WERI-Rb-1 (cell line): ENCODE results near the gene FOXP4.

Source experiments
- DNase-seq: peaks from one replicate; pipeline ENCODE4 v3.0.0-alpha.2; 2020
- H3K27ac ChIP-seq: fragments of 250-450 bp; sonication (Bioruptor Pico); 2 replicates; pipeline ENCODE4 v1.5.1; 2020; ENCODE audit warnings: mild to moderate bottlenecking, moderate library complexity
- H3K27me3 ChIP-seq: fragments of 250-450 bp; sonication (Bioruptor Pico); 2 replicates; pipeline ENCODE4 v1.5.1; 2021; ENCODE audit warnings: mild to moderate bottlenecking, low read depth, moderate library complexity; ENCODE audit not compliant: insufficient read depth, severe bottlenecking
- H3K36me3 ChIP-seq: fragments of 250-450 bp; sonication (Bioruptor Pico); 2 replicates; pipeline ENCODE4 v1.5.1; 2020; ENCODE audit warnings: mild to moderate bottlenecking, moderate library complexity
- H3K4me3 ChIP-seq: 2 replicates; pipeline ENCODE4 v1.5.1; 2011; ENCODE audit warnings: low read depth, mild to moderate bottlenecking, control low read depth, low read length
- H3K9me3 ChIP-seq: fragments of 250-450 bp; sonication (Bioruptor Pico); 2 replicates; pipeline ENCODE4 v1.5.1; 2021; ENCODE audit warnings: mild to moderate bottlenecking, moderate library complexity; ENCODE audit not compliant: severe bottlenecking
- TF ChIP-seq, protein P1 (sequence below): IDR thresholded peaks from 2 replicates; pipeline ENCODE4 v1.5.1; 2011; ENCODE audit warnings: low read depth, mild to moderate bottlenecking, control low read depth, inconsistent platforms, low read length

The FOXP4 gene

DNA sequence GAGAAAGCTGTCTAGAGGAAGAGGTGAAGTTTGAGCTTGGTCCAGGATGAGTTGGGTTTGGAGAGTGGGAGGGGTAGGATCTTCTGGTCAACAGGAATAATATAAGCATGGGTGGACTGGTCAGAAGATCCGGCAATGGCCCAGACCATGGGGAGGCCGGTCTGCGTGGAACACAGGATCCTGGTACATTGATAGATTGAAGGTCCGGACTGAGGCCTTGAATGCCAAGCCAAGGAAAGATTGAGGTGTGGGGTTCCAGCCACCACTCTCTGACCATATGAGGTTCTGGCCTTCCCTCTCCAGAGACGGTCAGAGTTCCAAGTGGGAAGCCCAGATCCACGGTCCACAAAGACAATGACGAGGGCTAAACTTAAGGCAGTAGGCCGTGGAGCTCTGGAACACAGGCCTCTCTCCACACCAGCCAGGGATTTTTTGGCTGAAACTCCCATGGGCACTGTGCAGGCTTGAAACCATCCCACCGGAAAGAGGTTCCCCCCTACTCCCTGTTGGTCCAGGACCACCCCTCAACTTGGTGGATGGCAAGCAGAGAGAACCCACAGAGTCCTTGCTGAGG is 95.3 kb downstream of the FOXP4 start:
- Histone ChIP-seq H3K4me3 (no peak overlapping the region), H3K9me3 (no peaks in the 10 kb centered on the region), H3K27me3 (no peaks in the 10 kb centered on the region), H3K36me3 (peaks cover 36% of the 10 kb centered on the region), H3K27ac (peak overlapping the region; percentile 94)
- TF ChIP-seq, protein P1, sequence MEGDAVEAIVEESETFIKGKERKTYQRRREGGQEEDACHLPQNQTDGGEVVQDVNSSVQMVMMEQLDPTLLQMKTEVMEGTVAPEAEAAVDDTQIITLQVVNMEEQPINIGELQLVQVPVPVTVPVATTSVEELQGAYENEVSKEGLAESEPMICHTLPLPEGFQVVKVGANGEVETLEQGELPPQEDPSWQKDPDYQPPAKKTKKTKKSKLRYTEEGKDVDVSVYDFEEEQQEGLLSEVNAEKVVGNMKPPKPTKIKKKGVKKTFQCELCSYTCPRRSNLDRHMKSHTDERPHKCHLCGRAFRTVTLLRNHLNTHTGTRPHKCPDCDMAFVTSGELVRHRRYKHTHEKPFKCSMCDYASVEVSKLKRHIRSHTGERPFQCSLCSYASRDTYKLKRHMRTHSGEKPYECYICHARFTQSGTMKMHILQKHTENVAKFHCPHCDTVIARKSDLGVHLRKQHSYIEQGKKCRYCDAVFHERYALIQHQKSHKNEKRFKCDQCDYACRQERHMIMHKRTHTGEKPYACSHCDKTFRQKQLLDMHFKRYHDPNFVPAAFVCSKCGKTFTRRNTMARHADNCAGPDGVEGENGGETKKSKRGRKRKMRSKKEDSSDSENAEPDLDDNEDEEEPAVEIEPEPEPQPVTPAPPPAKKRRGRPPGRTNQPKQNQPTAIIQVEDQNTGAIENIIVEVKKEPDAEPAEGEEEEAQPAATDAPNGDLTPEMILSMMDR = no peak
- DNase-seq = no peak

DNA sequence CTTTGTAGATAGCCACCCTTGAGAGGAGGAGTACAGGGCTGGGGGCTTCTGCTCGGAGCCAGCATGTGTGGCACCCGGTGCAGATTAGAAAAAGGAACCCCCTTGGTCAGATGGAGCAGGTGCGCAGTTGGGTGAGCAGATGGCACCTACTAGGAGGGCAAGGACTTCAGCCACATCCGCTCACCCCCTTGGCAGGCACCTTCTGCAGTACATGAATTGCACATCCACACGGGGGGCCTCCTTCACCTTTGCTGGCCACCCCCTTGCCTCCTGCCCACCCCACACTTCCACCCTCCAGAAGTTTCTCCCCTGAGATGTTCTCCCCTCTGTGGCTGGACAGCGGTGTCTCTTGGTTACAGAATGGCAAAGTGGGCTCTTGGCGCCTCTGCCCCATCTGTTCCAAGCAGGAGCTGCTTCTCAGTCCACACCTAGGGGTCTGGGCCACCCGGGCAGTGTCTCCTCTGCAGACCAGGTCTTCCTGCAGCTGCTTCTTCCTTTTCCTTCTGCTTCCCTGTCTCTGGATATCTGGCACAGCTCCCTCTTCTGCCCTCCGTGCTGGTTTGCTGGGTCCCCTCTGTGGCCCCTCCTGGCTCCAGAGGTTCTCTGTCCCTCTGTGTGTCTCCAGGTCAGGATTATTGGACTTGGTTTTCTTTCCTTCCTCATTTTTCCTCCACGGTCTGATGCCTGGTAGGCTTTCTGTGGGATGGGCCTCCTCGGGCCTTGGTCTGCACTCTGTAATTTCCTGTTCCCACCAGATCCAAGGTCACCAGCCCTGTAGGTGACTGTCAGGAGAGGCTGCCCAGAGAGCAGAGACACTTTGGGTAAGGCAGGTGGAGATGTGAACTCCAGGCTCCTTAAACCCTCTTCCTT is 96.1 kb downstream of the FOXP4 start:
- Histone ChIP-seq H3K27me3 (no peaks in the 10 kb centered on the region), H3K9me3 (no peaks in the 10 kb centered on the region), H3K4me3 (no peak overlapping the region), H3K27ac (peak overlapping the region; percentile 94), H3K36me3 (peaks cover 43% of the 10 kb centered on the region)
- no peak for DNase-seq
- TF ChIP-seq, protein P1 = no peak

DNA sequence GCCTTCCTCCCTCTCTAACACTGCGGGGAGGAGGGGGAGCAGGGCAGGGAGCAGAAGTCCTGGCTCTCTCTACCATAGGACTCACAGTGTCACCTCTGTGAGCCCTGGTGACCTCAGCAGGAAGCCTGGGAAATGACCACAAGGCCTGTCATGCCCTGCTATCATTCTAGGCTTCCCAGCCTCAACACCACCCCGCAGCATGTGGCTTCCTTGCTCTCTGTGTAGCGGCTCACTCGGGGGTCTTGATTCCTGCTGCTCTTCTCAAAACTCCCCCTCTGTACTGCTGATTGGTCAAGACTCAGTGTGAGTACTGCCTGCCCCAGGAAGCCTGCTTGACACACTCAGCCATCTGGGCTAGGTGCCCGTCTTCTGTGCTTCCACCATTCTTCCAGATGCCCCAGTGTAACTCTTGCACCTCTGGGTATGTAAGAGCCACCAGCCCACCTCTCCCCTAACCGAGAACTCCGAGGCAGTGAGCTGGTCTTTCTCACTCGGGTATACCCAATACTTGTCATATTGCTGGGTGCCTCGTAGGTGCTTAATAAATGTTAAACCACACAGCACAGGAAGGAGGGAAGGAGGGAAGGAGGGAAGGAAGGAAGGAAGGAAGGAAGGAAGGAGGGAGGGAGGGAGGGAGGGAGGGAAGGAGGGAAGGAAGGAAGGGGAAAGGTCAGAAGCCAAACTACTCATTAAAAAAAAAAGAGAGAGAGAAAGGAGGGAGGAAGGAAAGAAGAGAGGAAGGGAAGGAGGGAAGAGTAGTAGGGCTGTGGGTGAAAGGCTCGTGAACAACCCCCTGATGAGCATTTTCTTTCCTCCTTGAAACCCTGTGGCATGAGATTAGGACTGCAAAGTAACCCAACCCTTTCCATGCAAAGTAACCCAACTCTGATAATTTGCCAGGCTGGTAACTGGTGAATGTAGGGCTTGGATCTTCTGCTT is 97.0 kb downstream of the FOXP4 start:
- no peak for DNase-seq
- Histone ChIP-seq H3K36me3 (peaks cover 50% of the 10 kb centered on the region), H3K4me3 (no peak overlapping the region), H3K27ac (peak overlapping the region; percentile 94), H3K27me3 (no peaks in the 10 kb centered on the region), H3K9me3 (no peaks in the 10 kb centered on the region)
- TF ChIP-seq, protein P1 = no peak

DNA sequence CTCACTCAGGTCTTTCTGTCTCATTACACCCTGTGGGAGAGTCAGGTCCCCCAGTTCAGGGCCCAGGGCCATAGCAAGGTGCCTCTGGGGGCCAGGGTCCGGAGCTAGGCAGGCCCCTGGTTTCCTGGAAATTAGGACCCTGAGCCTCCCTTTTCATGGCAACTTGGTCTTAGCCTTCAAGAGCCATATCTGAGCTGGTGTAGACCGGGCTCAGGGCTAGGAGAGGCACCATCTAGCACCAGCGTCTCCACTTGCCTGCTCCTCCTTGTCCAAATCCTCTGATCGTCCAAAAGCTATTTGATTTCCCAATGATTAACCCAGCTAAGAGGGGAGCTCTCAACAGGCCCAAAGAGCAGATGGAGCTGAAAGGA is 97.7 kb downstream of the FOXP4 start:
- no peak overlapping the region; the same call in 1 of the 2 replicates for H3K4me3 ChIP-seq
- no peaks in the 10 kb centered on the region for H3K27me3 ChIP-seq
- H3K27ac ChIP-seq = peak overlapping the region; percentile 94
- no peak for DNase-seq
- no peaks in the 10 kb centered on the region for H3K9me3 ChIP-seq
- H3K36me3 ChIP-seq = peaks cover 57% of the 10 kb centered on the region
- TF ChIP-seq, protein P1 = no peak

DNA sequence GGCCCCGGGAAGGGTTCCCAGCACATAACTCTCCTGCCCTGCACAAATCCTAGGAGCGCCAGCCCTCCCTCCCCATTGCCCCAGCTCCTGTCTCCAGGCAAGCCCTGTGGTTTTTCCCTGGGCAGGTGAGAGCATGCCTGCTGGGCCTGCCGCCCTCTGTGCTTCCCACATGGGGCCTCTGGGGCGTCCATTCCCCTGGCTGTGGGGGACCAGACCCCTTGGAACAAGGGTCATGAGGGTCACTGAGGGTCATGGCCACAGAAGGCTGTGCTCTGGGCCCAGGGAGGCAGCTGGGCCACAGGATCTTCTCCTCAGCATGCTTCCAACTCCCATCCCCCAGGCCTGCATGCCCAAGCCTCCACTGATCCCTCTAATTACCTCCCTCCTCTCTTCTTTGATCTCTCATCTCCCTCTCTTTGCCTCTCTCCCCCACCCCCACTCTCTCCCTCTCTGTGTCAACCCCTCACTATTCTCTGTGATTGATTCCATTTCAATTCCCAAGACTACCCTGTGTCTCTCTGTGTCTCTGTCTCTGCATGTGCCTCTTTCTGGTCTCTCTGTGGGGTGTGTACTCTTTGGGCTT is 98.2 kb downstream of the FOXP4 start:
- TF ChIP-seq, protein P1 = no peak
- no peaks in the 10 kb centered on the region for H3K27me3 ChIP-seq
- H3K27ac ChIP-seq = peak overlapping the region; percentile 94
- no peaks in the 10 kb centered on the region for H3K9me3 ChIP-seq
- peaks cover 61% of the 10 kb centered on the region for H3K36me3 ChIP-seq
- peak overlapping the region; percentile 6; the same call in 1 of the 2 replicates for H3K4me3 ChIP-seq
- peak; percentile 97 for DNase-seq
